Measurements from ENCODE around the gene CEP57L1. TPM values are rescaled to one million over a fixed set of nuclear protein-coding genes. Genes with fewer than 3 reads are reported as not detected.
A peak's percentile ranks its signal among the peaks of the same experiment; 100 is the strongest.

CEP57L1 gene
- total RNA-seq, 1 donor from 2014 or later: 16.7 TPM

DNA sequence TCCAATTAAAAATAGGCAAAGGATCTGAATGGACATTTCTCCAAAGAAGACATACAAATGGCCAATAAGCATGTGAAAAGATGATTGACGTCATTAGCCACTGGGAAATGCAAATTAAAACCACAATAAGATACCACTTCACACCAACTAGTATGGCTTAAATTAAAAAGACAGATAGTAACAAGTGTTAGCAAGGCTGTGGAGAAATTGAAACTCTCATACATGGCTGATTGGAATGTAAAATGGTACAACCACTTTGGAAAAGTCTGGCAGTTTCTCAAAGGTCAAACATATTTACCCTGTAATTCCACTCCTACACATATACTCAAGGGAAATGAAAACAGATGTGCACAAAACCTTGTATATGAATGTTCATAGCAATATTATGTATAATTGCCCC lies 83.6 kb downstream of the CEP57L1 start:
- TF ChIP-seq, protein P1, sequence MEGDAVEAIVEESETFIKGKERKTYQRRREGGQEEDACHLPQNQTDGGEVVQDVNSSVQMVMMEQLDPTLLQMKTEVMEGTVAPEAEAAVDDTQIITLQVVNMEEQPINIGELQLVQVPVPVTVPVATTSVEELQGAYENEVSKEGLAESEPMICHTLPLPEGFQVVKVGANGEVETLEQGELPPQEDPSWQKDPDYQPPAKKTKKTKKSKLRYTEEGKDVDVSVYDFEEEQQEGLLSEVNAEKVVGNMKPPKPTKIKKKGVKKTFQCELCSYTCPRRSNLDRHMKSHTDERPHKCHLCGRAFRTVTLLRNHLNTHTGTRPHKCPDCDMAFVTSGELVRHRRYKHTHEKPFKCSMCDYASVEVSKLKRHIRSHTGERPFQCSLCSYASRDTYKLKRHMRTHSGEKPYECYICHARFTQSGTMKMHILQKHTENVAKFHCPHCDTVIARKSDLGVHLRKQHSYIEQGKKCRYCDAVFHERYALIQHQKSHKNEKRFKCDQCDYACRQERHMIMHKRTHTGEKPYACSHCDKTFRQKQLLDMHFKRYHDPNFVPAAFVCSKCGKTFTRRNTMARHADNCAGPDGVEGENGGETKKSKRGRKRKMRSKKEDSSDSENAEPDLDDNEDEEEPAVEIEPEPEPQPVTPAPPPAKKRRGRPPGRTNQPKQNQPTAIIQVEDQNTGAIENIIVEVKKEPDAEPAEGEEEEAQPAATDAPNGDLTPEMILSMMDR (IDR thresholded peaks at IDR 0.05; ENCODE audit: insufficient read depth, low read length, poor library complexity, severe bottlenecking): no peak
- Histone ChIP-seq H3K36me3 (ENCODE audit: control insufficient read depth, insufficient read depth, low read length) (no peaks in the 10 kb centered on the region), H3K4me3 (ENCODE audit: low read depth, low read length) (no peak overlapping the region), H3K27me3 (ENCODE audit: control insufficient read depth, insufficient read depth, low read length) (no peaks in the 10 kb centered on the region)
- DNase-seq (ENCODE audit: low read depth): no peak

DNA sequence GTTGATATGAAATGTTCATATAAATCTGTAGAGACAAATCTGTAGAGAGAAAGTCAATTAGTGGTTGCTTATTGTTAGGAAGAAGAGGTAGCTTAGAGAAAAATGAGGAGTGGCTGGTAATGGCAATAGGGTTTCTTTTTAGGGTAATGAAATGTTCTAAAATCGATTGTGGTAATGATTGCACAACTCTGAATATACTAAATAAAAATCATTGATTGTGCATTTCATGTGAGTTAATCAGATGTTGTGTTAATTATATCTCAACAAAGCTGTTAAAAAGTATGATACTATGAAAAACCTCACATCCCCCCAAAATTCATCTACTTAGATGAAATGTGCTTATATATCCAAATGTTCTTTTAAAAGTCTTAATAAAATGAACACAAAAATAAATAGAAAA lies 84.2 kb downstream of the CEP57L1 start:
- Histone ChIP-seq H3K4me3 (ENCODE audit: low read depth, low read length) (no peak overlapping the region), H3K36me3 (ENCODE audit: control insufficient read depth, insufficient read depth, low read length) (no peaks in the 10 kb centered on the region), H3K27me3 (ENCODE audit: control insufficient read depth, insufficient read depth, low read length) (no peaks in the 10 kb centered on the region)
- TF ChIP-seq, protein P1 (IDR thresholded peaks at IDR 0.05; ENCODE audit: insufficient read depth, low read length, poor library complexity, severe bottlenecking): no peak
- no peak for DNase-seq (ENCODE audit: low read depth)

DNA sequence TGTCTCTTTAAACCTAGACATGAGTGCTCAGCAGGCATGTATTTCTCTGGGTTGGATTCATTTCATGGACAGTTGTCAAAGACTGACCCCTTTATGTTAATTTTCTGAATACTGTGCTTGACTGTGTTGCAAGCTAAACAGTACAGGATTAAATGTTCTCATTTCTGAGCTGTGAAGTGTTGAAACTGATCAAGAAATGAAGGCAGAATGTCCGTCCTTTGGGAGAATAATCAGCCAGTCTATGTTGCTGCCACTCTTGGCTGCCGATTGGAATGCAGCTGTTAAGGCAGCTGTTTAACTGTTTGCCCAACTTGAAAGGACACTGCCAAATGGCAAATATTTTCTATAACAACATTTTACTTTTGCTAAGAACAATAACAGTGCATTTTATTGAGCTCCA lies 87.3 kb downstream of the CEP57L1 start:
- Histone ChIP-seq H3K36me3 (ENCODE audit: control insufficient read depth, insufficient read depth, low read length) (no peaks in the 10 kb centered on the region), H3K4me3 (ENCODE audit: low read depth, low read length) (no peak overlapping the region), H3K27me3 (ENCODE audit: control insufficient read depth, insufficient read depth, low read length) (peaks cover 7% of the 10 kb centered on the region)
- DNase-seq (ENCODE audit: low read depth): no peak
- TF ChIP-seq, protein P1 (IDR thresholded peaks at IDR 0.05; ENCODE audit: insufficient read depth, low read length, poor library complexity, severe bottlenecking): no peak

GRCh38 chr6:109183109-109183650 lies 87.9 kb downstream of the CEP57L1 start:
- TF ChIP-seq, protein P1 (IDR thresholded peaks at IDR 0.05; ENCODE audit: insufficient read depth, low read length, poor library complexity, severe bottlenecking): peak; percentile 2
- Histone ChIP-seq H3K36me3 (ENCODE audit: control insufficient read depth, insufficient read depth, low read length) (no peaks in the 10 kb centered on the region), H3K4me3 (ENCODE audit: low read depth, low read length) (no peak overlapping the region), H3K27me3 (ENCODE audit: control insufficient read depth, insufficient read depth, low read length) (peaks cover 7% of the 10 kb centered on the region)
- DNase-seq (ENCODE audit: low read depth): no peak

DNA sequence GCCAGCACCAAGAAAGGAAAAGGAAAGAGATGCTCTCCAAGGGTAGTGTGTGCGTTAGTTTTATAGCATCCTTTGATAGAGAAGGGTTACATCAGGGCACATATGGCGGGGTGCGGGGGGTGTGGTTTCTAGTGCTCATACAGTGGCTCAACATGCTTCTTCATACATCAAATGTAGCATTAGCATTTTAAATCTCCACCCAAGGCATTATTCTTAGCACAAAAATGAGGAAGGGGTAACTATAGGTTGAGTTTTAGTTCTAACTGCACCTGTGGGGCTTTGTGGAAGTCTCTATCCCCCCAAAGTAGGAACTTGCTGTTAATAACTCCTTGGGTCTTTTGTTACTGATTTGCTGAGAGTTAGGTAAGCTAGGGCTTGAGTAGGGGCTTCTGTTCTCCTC lies 89.3 kb downstream of the CEP57L1 start:
- TF ChIP-seq, protein P1 (IDR thresholded peaks at IDR 0.05; ENCODE audit: insufficient read depth, low read length, poor library complexity, severe bottlenecking): no peak
- Histone ChIP-seq H3K27me3 (ENCODE audit: control insufficient read depth, insufficient read depth, low read length) (peaks cover 7% of the 10 kb centered on the region), H3K4me3 (ENCODE audit: low read depth, low read length) (no peak overlapping the region), H3K36me3 (ENCODE audit: control insufficient read depth, insufficient read depth, low read length) (no peaks in the 10 kb centered on the region)
- no peak for DNase-seq (ENCODE audit: low read depth)

- TF ChIP-seq, protein P1 (IDR thresholded peaks at IDR 0.05; ENCODE audit: insufficient read depth, low read length, poor library complexity, severe bottlenecking): no peak
- DNase-seq (ENCODE audit: low read depth): no peak
- no peaks in the 10 kb centered on the region for H3K36me3 ChIP-seq (ENCODE audit: control insufficient read depth, insufficient read depth, low read length)
- no peak overlapping the region for H3K4me3 ChIP-seq (ENCODE audit: low read depth, low read length)
- peaks cover 7% of the 10 kb centered on the region for H3K27me3 ChIP-seq (ENCODE audit: control insufficient read depth, insufficient read depth, low read length)
These were observed 90.7 kb downstream of the CEP57L1 start for GRCh38 chr6:109186012-109186411.

All from kidney epithelial cell (primary cell).